Inflammatory macrophage (primary cell): ENCODE results near the gene ICAM2.
"Not testable (repeated sequence)": the region's sequence is repeated elsewhere in the genome, so short reads cannot be mapped to it uniquely, and the experiment has no call there.

Source experiments
- DNase-seq, 2 donors: peaks; one replicate each; pipeline ENCODE4 v3.0.0-alpha.2; 2020 to 2022

ICAM2 gene

DNA sequence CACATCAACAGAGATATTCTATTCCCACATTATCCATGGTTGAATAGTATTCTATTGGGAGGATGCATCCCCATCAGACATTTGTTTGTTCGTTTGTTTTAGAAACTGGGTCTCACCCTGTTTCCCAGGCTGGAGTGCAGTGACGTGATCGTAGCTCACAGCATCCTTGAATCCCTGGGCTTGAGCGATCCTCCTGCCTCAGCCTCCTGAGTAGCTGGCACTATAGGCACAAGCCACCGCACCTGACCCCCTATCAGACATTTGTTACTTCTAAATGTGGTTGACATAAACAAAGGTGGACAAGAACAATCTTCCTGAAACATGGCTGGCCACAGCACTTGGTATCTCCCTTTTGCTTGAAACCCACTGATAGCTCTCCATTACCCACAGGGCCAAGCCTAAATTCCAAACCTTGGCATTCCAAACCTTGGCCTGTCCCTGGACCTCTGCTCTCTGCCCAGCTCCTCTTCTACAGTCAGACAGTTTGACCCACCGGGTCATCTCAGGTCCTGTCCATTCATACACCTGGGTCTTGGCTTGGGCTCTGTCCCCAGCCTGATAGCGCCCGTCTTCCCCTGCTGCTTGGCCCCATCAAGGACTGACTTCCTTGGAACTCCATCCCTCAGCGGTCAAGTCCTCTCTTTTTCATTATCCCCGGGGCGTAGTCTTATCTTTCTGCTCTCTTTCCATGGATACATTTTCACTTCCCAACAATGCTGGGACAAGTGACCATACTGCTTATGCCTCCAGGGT is 23.8 kb downstream of the ICAM2 start:
- no peak for DNase-seq

DNA sequence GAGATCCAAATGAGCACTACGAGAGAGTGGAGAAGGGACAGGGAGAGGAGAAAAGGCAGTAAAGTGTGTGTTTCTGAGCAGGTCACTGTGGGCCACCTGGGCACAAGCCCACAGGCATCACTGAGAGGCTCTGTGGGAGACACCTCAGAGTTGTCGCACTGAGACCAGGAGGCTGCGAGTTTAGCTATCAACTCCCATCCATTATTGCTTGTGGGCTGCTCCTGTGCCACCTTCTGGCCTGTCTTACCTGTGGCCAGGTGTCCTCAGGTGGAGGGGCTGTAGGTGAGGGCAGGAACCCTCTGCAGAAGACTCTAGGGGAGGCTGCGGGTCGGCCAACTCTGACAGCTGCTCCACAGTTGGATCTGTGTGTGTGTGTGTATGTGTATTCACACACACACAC is 24.8 kb downstream of the ICAM2 start:
- DNase-seq, result no peak

DNA sequence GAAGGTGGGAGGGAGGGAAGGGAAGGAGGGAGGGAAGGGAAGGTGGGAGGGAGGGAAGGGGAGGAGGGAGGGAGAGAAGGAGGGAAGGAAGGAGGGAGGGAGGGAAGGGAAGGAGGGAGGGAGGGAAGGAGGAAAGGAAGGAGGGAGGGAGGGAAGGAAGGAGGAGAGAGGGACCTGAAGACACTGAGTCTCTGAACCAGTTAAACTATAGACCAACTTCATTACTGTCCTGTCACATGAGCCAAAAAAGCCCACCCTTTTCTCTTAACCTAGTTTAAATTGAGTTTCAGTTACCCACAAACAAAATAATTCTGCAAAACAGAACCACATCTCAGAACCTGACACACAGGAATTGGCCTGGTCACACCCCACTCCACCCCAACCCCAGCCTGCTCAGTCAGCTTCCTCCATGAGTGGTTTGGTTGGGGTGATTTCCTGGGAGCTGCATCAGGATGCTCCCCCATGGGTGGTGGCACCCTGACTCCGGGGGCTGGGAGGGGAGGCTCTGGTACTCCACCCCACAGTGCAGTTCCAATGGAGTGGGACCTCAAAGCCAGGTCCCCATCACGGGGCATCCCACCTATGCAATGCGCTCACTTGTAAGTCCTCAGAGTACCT is 27.0 kb downstream of the ICAM2 start:
- no peak for DNase-seq

DNA sequence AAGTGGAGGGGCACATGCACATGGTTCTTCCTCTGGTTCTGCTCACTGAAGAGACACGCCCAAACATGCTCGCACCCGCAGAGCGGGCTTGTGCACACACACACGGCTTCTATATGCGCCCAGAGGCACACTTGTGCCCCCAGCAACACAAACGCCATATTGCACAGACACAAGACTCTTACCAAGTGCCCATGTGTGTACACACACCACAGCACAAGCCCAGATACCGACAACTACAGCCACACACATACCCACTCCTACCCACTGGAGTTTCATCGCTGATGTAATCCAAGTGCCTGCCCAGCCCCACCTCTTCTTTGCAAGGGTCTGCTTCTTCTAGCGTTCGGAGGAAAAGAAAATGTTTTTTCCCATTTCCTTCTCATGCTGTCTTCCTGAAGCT is 28.8 kb downstream of the ICAM2 start:
- no peak for DNase-seq

DNA sequence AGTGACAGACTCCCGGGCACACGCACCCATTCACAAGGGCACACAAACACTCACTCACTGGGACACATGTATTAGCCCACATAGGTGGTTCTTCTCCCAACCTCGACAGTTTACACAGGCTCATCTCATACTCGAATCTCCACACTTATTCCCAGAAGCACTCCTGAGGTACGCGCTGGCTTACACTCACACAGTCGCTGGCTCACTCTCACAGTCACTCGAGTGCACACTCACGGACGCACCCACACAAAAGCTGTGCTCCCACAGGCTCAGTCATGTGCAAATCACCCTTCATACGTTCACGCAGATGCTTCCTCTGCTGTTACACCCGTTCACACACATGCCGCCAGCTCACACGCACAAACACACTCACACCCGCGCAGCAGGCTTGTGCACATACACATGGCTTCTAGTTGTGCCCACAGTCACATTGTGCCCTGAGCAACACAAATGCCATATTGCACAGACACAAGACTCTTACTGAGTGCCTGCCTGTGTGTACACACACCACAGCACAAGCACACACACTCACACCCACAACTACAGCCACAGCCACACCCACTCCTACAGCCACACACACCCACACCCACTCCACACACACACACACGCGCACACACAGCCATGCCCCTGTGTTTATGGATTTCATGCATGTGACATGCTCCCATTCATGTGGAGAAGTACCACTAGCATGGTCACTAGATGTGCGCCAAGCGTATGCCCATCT is 30.6 kb downstream of the ICAM2 start:
- DNase-seq, result no peak

DNA sequence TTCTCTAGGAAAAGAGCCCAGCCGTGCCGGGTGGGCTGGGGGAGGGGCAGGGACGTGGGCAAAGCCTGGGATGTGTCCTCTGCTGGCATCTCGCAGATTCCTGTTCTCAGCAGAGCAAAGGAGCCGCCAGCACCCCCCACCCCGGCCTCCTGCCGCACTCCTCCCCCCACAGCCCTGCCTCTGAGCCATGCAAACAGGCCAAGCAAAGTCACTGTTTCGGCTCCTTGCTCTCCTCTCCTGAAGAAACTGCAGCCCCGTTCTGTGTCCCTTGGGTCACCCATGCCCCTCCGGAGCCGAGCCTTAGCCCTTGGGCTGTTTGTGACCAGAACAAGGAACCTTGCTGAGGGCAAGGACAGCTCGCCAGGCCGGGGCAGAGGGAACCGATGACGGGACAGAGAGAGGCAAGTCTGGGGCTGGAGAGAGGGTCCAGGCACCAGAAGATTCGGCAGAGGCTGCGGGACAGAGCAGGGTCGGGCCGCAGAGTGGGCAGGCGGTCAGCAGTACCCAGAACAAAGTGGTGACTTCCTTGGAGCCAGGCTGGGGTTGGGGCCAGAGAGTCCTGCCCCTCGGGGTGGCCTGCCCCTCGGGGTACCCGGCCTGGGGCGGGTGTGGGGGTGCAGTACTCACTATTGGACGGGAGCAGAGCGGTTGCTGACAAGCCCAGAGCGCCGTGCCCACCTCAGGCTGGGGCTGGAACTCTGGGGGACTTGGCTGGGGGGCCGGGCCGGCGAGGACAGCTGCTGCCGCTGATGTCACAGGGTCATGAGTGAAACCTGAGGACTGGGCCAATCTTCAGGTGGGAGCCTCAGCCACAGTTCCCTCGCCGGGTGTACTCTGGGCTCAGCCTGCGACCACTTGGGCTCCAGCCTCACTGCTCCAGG is 31.5 kb downstream of the ICAM2 start:
- no peak for DNase-seq

- DNase-seq, result no peak
These were observed 32.3 kb downstream of the ICAM2 start for GRCh38 chr17:63988127-63988478.

DNA sequence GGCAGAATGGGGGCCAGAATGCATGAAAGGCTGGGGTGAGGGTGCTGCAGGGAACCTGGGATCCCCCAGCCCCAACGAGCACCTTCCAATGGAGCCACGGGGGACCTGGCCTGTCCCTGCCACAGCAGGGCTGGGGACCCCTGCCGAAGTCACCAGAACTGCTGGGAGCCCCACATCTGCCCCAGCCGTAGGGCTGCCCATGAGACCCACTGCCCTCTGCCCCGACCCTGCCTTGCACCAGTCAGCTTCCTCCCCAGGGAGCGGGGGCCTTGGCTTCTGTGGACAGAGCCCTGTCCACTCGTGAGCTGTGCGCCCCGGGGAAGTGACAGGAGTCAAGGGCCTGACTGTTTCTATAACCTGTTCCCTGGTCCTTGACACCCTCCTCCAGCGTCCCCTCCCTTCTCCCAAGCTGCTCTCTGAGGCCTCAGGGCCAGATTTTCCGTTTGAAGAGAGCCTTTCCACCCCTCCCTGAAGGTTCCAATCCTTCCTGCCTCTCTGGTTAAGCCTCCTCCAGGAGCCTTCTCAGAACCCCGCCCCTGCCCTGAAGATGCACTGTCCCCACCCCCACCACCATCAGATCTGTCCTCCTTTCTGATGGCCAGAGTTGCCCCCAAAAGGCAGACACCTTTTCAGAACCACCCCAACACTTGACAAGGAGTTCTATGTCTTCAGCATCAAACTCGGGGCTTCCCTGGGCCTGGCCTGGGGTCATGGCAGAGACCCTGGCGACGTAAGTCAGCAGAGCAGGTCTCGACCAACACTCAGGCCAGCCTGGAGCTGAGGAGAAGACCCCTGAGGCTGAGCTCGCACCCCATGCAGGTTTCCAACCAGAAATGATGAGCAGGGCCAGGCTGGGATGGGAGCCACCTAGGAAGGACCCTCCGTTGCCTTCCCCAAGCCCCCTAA is 33.0 kb downstream of the ICAM2 start:
- DNase-seq, result no peak

- DNase-seq, result no peak
These were observed 33.6 kb downstream of the ICAM2 start for GRCh38 chr17:63986821-63987220.

DNA sequence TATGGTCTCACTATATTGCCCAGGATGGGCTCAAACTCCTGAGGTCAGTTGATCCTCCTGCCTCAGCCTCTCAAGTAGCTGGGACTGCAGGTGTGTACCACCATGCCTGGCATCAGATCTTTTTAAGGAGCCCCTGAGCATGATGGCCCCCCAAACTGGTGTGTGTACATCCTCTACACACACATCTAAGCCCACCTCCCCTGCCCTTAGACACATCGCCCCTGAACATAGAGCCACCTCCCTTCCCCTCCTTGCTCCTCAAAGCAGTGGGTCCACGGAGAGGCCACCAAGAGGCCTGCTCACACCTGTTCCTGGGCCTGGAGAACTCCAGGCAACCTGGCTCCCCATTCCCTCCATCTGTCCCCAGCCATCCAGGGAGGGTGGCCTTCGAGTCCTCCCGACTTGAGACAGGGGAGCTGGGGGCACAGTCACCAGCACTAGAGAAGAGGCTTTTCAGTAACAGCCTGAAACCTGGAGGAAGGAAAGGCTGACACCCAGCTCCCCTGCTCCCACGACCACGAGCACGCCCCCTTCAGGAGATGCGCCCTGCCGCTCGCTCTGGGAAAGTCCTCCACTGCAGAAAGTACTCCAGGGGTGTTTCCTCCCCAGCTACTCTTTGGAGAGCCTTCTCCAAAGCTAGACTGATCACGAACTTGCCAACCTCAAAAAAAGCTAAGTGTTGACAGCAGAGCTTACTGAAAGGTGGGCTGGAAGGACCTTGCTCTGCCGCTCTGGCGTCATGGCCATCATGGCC is 34.9 kb downstream of the ICAM2 start:
- no peak for DNase-seq

- peak; percentile 72 to 77 for DNase-seq
These were observed 35.6 kb downstream of the ICAM2 start for GRCh38 chr17:63984651-63985386.

GRCh38 chr17:63984236-63984635 is 36.2 kb downstream of the ICAM2 start:
- DNase-seq, result peak in 1 of 2 donors; percentile 38

GRCh38 chr17:63983320-63983719 is 37.1 kb downstream of the ICAM2 start:
- DNase-seq, result peak in 1 of 2 donors; percentile 23

DNA sequence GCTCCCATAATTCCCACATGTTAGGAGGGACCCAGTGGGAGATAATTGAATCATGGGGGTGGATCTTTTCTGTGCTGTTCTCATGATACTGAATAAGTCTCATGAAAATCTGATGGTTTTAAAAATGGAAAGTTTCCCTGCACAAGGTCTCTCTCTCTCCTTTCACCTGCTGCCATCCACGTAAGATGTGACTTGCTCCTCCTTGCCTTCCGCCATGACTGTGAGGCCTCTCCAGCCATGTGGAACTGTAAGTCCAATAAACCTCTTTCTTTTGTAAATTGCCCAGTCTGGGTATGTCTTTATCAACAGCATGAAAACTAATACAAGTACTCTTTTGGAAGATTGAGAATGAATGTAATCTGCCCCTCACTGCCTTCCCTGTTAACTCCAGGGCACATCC is 37.8 kb downstream of the ICAM2 start:
- DNase-seq, result not testable (repeated sequence)

GRCh38 chr17:63978272-63979200 is 41.9 kb downstream of the ICAM2 start:
- DNase-seq, result no peak

GRCh38 chr17:63976702-63977101 is 43.7 kb downstream of the ICAM2 start:
- no peak for DNase-seq

DNA sequence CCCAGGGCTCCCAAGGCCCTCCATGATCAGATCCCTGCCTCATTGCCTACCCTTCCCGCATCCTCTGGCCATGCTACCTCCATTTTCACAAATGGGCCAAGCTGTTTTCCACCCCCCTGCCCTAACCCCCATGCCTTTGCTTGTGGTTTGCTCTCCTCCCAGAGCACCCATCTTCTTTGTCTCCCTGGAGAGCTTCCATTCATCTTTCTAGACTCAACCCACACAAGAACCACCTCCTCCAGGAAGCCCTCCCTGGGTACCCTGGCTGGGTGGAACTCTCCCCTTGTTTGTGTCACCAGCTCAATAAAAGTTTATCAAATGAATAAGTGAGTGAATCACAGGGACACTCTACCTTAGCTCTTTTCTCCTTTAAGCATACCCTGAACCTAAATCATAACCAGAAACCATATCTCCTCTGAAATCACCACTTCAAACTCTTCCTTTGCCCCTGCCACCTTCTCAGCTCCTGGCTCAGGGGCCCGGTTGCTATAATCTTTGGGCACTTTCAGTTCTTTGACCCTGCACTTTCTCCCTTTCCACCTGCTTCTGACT is 44.8 kb downstream of the ICAM2 start:
- no peak for DNase-seq

- no peak for DNase-seq
These were observed 45.7 kb downstream of the ICAM2 start for GRCh38 chr17:63974594-63975192.
